Measurements from ENCODE around the gene C1orf53. TPM values are rescaled to one million over a fixed set of nuclear protein-coding genes. Genes with fewer than 3 reads are reported as not detected.
"Not testable (repeated sequence)": the region's sequence is repeated elsewhere in the genome, so short reads cannot be mapped to it uniquely, and the experiment has no call there.

Gene C1orf53
- total and polyA plus RNA-seq, 2 donors from 2014 or later = 8.4 to 8.9 TPM

DNA sequence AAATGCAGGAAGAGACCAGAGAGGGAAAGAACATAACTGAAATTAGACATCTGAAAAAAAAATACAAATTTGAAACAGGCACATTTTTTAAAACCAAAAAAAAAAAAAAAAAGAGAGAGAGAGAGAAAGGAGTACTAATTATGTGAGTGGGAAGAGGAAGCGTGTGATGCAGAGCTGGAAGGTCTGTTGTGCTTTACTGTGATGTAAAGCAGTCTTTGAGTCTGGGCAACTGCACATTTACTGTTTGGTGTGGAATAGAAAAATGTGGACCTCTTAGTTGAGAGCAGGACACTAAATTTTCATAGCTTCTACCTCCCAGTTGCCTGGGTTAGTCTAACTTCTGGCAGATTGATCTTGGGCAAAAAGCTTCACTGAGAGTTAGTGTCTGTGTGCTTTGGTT is 31.2 kb downstream of the C1orf53 start:
- FAIRE-seq (no peak), DNase-seq (no peak)
- Histone ChIP-seq H3K9ac (ENCODE audit: low read length in 3 of 3) (no peak overlapping the region), H3K4me3 (ENCODE audit: low read length in 3 of 3) (no peak overlapping the region), H3K27ac (ENCODE audit: low read depth in 2 of 2, low read length in 2 of 2) (no peak overlapping the region), H3K27me3 (ENCODE audit: control insufficient read depth, insufficient read depth, low read length) (peaks cover 17% of the 10 kb centered on the region), H3K9me3 (ENCODE audit: control insufficient read depth in 2 of 3, insufficient read depth in 1 of 3, low read length in 3 of 3) (peaks cover 0 to 2% (median 0%) of the 10 kb centered on the region in 3 donors), H3K36me3 (ENCODE audit: control insufficient read depth in 2 of 3, insufficient read depth in 3 of 3, low read length in 3 of 3) (no peaks in the 10 kb centered on the region), H3K4me1 (ENCODE audit: control insufficient read depth in 2 of 3, insufficient read depth in 2 of 3, low read depth in 1 of 3, low read length in 3 of 3) (no peaks in the 10 kb centered on the region)
- intact Hi-C loops (cut with DNase I) = no loop called here
- TF ChIP-seq, protein P1, sequence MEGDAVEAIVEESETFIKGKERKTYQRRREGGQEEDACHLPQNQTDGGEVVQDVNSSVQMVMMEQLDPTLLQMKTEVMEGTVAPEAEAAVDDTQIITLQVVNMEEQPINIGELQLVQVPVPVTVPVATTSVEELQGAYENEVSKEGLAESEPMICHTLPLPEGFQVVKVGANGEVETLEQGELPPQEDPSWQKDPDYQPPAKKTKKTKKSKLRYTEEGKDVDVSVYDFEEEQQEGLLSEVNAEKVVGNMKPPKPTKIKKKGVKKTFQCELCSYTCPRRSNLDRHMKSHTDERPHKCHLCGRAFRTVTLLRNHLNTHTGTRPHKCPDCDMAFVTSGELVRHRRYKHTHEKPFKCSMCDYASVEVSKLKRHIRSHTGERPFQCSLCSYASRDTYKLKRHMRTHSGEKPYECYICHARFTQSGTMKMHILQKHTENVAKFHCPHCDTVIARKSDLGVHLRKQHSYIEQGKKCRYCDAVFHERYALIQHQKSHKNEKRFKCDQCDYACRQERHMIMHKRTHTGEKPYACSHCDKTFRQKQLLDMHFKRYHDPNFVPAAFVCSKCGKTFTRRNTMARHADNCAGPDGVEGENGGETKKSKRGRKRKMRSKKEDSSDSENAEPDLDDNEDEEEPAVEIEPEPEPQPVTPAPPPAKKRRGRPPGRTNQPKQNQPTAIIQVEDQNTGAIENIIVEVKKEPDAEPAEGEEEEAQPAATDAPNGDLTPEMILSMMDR (IDR thresholded peaks at IDR 0.05; ENCODE audit: borderline replicate concordance, extremely low read depth, insufficient read depth) = no peak

DNA sequence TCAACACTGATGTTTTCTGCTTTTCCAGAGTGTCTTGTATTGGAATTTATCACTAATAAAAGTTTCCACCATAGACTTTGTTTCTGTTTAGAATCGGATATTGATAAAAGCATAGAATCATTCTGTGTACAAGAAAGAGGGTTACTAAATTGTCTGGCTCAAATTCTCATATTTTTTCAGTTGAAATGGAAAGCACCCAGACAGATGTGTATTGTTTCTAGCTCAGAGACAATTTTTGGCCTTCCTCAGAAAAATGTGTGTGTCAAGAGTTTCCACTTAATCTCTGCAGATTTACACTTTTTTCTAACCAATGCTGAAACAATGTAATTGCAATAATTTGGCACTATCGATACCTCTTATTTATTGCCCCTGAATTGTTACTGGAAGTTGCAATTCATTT is 35.0 kb downstream of the C1orf53 start:
- Histone ChIP-seq H3K9me3 (ENCODE audit: control insufficient read depth in 2 of 3, insufficient read depth in 1 of 3, low read length in 3 of 3) (peaks cover 0 to 2% (median 0%) of the 10 kb centered on the region in 3 donors), H3K4me1 (ENCODE audit: control insufficient read depth in 2 of 3, insufficient read depth in 2 of 3, low read depth in 1 of 3, low read length in 3 of 3) (no peaks in the 10 kb centered on the region), H3K4me3 (ENCODE audit: low read length in 3 of 3) (no peak overlapping the region), H3K36me3 (ENCODE audit: control insufficient read depth in 2 of 3, insufficient read depth in 3 of 3, low read length in 3 of 3) (no peaks in the 10 kb centered on the region), H3K9ac (ENCODE audit: low read length in 3 of 3) (no peak overlapping the region), H3K27me3 (ENCODE audit: control insufficient read depth, insufficient read depth, low read length) (peaks cover 2% of the 10 kb centered on the region), H3K27ac (ENCODE audit: low read depth in 2 of 2, low read length in 2 of 2) (no peak overlapping the region)
- TF ChIP-seq, protein P1 (IDR thresholded peaks at IDR 0.05; ENCODE audit: borderline replicate concordance, extremely low read depth, insufficient read depth) = no peak
- intact Hi-C loops (cut with DNase I) = no loop called here
- DNase-seq (no peak), FAIRE-seq (no peak)

DNA sequence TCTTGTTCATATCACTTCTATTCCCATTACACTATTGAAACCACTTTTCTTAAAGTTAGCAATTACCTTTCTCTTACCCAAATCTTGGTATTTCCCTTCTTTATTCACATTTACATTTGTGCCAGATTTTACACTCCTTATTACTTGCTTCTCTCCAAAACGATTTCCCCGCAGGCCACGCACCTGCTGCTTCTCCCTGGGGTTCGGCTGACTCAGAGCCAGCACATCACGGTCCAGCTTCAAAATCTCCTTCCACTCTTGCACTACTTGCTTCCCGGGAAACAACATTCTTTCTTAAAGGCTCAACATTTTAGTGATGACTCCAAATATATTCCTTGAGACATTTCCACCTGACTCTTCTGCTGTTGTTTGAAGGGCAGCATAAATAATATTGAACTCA is 35.5 kb downstream of the C1orf53 start:
- Histone ChIP-seq H3K9me3 (ENCODE audit: control insufficient read depth in 2 of 3, insufficient read depth in 1 of 3, low read length in 3 of 3) (peaks cover 0 to 2% (median 0%) of the 10 kb centered on the region in 3 donors), H3K36me3 (ENCODE audit: control insufficient read depth in 2 of 3, insufficient read depth in 3 of 3, low read length in 3 of 3) (no peaks in the 10 kb centered on the region), H3K27ac (ENCODE audit: low read depth in 2 of 2, low read length in 2 of 2) (no peak overlapping the region), H3K4me1 (ENCODE audit: control insufficient read depth in 2 of 3, insufficient read depth in 2 of 3, low read depth in 1 of 3, low read length in 3 of 3) (no peaks in the 10 kb centered on the region), H3K27me3 (ENCODE audit: control insufficient read depth, insufficient read depth, low read length) (peaks cover 2% of the 10 kb centered on the region), H3K9ac (ENCODE audit: low read length in 3 of 3) (no peak overlapping the region), H3K4me3 (ENCODE audit: low read length in 3 of 3) (no peak overlapping the region)
- DNase-seq = no peak
- intact Hi-C loops (cut with DNase I) = no loop called here
- no peak for FAIRE-seq
- TF ChIP-seq, protein P1 (IDR thresholded peaks at IDR 0.05; ENCODE audit: borderline replicate concordance, extremely low read depth, insufficient read depth) = no peak

DNA sequence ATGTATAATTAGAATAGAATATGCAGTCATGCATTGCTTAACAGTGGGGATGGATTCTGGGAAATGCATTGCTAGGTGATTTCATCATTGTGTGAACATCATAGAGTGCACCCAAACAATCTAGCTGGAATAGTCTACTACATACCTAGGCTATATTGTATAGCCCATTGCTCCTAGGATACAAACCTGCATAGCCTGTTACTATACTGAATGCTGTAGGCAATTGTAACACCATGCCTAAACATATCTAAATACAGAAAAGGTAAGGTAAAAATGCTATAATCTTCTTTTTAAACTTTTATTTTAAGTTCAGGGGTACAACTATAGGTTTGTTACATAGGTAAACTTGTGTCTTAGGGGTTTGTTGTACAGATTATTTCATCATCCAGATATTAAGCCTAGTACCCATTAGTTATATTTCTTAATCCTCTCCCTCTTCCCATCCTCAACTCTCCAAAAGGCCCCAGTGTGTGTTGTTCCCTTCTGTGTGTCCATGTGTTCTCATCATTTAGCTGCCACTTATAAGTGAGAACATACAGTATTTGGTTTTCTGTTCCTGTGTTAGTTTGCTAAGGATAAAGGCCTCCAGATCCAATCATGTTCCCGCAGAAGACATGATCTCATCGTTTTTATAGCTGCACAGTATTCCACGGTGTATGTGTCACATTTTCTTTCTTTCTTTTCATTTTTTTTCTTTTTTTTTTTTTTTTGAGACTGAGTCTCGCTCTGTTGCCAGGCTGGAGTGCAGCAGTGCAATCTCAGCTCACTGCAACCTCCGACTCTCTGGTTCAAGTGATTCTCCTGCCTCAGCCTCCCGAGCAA is 36.9 kb downstream of the C1orf53 start:
- intact Hi-C loops (cut with DNase I); H3K27me3 ChIP-seq (ENCODE audit: control insufficient read depth, insufficient read depth, low read length); H3K4me3 ChIP-seq (ENCODE audit: low read length in 3 of 3); H3K9ac ChIP-seq (ENCODE audit: low read length in 3 of 3); H3K9me3 ChIP-seq (ENCODE audit: control insufficient read depth in 2 of 3, insufficient read depth in 1 of 3, low read length in 3 of 3); H3K36me3 ChIP-seq (ENCODE audit: control insufficient read depth in 2 of 3, insufficient read depth in 3 of 3, low read length in 3 of 3); FAIRE-seq; DNase-seq; H3K4me1 ChIP-seq (ENCODE audit: control insufficient read depth in 2 of 3, insufficient read depth in 2 of 3, low read depth in 1 of 3, low read length in 3 of 3); H3K27ac ChIP-seq (ENCODE audit: low read depth in 2 of 2, low read length in 2 of 2): not testable (repeated sequence)

Measured in kidney (tissue), 14 donors.